Uterus (tissue), 4 donors: Measurements from ENCODE around the gene JUN. TPM values are rescaled to one million over a fixed set of nuclear protein-coding genes. Genes with fewer than 3 reads are reported as not detected.

ENCODE experiments used
- DNase-seq, 2 donors: peaks; one replicate each; pipeline ENCODE4 v3.0.0-alpha.2; 2019 to 2020
- H3K27ac ChIP-seq, 2 donors: fragments of 200-600 bp; sonication (generic); 1 replicate in 1 of 2; 2 replicates in 1 of 2; pipeline ENCODE4 v1.5.1; 2016 to 2018
- H3K27me3 ChIP-seq, 2 donors: fragments of 200-600 bp; sonication (generic); one replicate each; pipeline ENCODE4 v1.5.1; 2018 to 2019; ENCODE audit warnings: control low read depth in 1 of 2
- H3K36me3 ChIP-seq, 2 donors: fragments of 200-600 bp; sonication (generic); one replicate each; pipeline ENCODE4 v1.5.1; 2019; ENCODE audit warnings: control low read depth in 1 of 2
- H3K4me1 ChIP-seq, 2 donors: fragments of 200-600 bp; sonication (generic); one replicate each; pipeline ENCODE4 v1.5.1; 2018 to 2019; ENCODE audit warnings: control low read depth in 1 of 2
- H3K4me3 ChIP-seq, 2 donors: fragments of 200-600 bp; sonication (generic); 1 replicate in 1 of 2; 2 replicates in 1 of 2; pipeline ENCODE4 v1.5.1; 2018 to 2019; ENCODE audit warnings: mild to moderate bottlenecking in 1 of 2
- H3K9me3 ChIP-seq, 2 donors: fragments of 200-600 bp; sonication (generic); one replicate each; pipeline ENCODE4 v1.5.1; 2019; ENCODE audit warnings: control low read depth in 1 of 2
- POLR2A ChIP-seq, 2 donors: fragments of 450-650 bp; IDR thresholded peaks; one replicate each; pipeline ENCODE4 v1.6.1; 2016; ENCODE audit warnings: antibody characterized with exemption in 2 of 2, mild to moderate bottlenecking in 1 of 2, moderate library complexity in 1 of 2
- intact Hi-C: fragments of 100-400 bp; cut with DNase I; formaldehyde crosslinking; loops from one replicate; pipeline ENCODE4 v1.15.1; 2023; ENCODE audit warnings: low total_unique reads
- total RNA-seq, 4 donors: library from RNA; depleted of rRNA in 3 of 4; stranded (reverse); fragments of >200 nt in 3 of 4; gene quantifications; one replicate each; pipeline versions ENCODE4 v1.1.0 to v1.2.4, GENCODE V29; 2014 to 2023
- TF ChIP-seq, protein P1 (sequence below), 4 experiments: fragments of 200-600 bp in 2 of 4; fragments of 450-650 bp in 2 of 4; sonication (generic) in 2 of 4; IDR thresholded peaks; one replicate each; pipeline ENCODE4 v1.5.1; 2016 to 2019; ENCODE audit warnings: antibody characterized with exemption in 4 of 4, mild to moderate bottlenecking in 2 of 4, moderate library complexity in 1 of 4
- donor health status: DM: yes; HTN: yes; CAD: no.

The JUN gene
- total RNA-seq, 4 donors from 2014 or later = 154 to 246 (median 239) TPM

DNA sequence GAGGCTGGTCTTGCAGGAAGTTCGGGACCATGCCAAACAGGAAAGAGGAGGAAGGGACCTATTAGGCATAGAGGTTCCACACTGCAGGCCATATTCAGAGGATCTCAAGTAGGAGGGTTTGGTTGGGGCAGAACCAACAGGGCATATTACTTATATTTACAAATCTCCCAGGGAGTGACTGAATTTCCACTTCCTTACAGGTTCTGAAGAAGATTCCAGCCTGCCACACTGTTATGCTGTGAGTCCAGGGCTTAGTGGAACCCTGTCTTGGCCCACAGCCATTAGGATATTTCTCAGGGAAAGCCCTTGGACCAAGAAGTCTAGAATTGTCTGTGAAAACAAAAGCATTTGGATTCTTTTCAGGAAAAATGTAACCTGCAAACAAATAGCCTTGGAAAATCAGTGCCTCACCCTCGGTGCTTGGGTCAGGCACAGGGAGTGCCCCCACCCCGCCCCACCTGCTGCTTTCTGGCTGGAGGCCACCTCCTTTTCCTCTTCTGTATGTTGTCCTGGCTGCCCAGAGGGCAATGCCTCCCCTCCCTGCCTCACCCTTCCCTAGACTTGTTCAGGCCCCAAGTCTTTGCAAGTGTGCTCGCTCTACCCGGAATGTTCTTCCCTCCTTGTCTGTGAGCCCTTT lies 41.0 kb upstream of the JUN start:
- H3K9me3 ChIP-seq = no peaks in the 10 kb centered on the region
- intact Hi-C loops = no loop called here
- H3K27me3 ChIP-seq = no peaks in the 10 kb centered on the region
- peak in 1 of 2 donors; percentile 37 for DNase-seq
- TF ChIP-seq POLR2A (IDR thresholded peaks at IDR 0.05) = no peak
- TF ChIP-seq, protein P1, sequence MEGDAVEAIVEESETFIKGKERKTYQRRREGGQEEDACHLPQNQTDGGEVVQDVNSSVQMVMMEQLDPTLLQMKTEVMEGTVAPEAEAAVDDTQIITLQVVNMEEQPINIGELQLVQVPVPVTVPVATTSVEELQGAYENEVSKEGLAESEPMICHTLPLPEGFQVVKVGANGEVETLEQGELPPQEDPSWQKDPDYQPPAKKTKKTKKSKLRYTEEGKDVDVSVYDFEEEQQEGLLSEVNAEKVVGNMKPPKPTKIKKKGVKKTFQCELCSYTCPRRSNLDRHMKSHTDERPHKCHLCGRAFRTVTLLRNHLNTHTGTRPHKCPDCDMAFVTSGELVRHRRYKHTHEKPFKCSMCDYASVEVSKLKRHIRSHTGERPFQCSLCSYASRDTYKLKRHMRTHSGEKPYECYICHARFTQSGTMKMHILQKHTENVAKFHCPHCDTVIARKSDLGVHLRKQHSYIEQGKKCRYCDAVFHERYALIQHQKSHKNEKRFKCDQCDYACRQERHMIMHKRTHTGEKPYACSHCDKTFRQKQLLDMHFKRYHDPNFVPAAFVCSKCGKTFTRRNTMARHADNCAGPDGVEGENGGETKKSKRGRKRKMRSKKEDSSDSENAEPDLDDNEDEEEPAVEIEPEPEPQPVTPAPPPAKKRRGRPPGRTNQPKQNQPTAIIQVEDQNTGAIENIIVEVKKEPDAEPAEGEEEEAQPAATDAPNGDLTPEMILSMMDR (IDR thresholded peaks at IDR 0.05) = no peak
- no peaks in the 10 kb centered on the region for H3K4me1 ChIP-seq
- no peaks in the 10 kb centered on the region for H3K36me3 ChIP-seq
- H3K4me3 ChIP-seq = no peak overlapping the region
- no peak overlapping the region for H3K27ac ChIP-seq

DNA sequence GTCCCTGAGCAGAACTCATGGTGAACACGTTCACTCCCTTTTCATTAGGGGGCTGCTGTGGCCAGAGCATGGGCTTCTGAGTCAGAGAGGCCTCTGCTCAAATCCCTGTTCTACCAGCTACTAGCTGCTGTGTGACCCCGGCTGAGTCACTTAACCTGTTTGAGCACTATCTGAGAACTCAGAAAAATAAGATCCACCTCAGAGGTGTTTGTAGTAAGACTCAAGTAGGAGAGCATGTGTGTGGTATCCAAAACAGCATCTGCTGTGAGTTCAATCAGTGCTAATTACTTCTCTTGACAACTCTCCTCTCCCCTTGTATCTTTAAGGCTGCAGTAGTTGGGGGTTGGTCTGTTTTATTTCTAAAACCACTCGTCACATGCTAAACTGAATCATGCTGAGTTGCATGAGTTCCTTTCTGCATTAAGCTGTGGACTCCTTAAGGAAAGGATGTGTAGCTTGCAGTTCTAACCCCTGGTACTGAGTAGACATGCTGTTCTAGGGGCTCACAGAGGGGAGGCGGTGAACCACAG lies 39.7 kb upstream of the JUN start:
- intact Hi-C loops = no loop called here
- H3K4me3 ChIP-seq = no peak overlapping the region
- no peaks in the 10 kb centered on the region for H3K4me1 ChIP-seq
- no peaks in the 10 kb centered on the region for H3K27me3 ChIP-seq
- DNase-seq = peak in 1 of 2 donors; percentile 34
- H3K9me3 ChIP-seq = no peaks in the 10 kb centered on the region
- TF ChIP-seq, protein P1 (IDR thresholded peaks at IDR 0.05) = no peak
- no peak for TF ChIP-seq POLR2A (IDR thresholded peaks at IDR 0.05)
- no peak overlapping the region for H3K27ac ChIP-seq
- H3K36me3 ChIP-seq = no peaks in the 10 kb centered on the region

DNA sequence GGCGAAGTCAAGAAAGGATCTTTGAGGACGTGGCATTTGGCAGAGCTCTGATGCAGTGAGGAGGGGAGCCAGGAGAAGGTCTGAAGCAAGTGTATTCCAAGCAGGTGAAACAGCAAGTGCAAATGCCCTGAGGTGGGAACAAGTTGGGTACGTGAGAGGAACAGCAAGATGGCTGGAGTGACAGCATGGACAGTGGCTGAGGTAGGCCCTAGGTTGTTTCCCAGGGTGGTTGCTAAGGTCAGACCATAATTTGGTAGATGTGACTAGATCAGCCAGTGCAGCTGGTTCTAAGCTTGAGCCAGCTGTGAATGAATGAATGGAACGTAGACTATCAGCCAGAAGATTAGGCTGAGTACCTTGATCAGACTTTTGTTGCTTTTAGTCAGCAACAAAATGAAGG lies 37.5 kb upstream of the JUN start:
- H3K36me3 ChIP-seq = no peaks in the 10 kb centered on the region
- no peaks in the 10 kb centered on the region for H3K27me3 ChIP-seq
- TF ChIP-seq POLR2A (IDR thresholded peaks at IDR 0.05) = no peak
- TF ChIP-seq, protein P1 (IDR thresholded peaks at IDR 0.05) = no peak
- H3K27ac ChIP-seq = no peak overlapping the region
- DNase-seq = no peak
- intact Hi-C loops = no loop called here
- H3K4me1 ChIP-seq = no peaks in the 10 kb centered on the region
- H3K4me3 ChIP-seq = no peak overlapping the region
- H3K9me3 ChIP-seq = no peaks in the 10 kb centered on the region

DNA sequence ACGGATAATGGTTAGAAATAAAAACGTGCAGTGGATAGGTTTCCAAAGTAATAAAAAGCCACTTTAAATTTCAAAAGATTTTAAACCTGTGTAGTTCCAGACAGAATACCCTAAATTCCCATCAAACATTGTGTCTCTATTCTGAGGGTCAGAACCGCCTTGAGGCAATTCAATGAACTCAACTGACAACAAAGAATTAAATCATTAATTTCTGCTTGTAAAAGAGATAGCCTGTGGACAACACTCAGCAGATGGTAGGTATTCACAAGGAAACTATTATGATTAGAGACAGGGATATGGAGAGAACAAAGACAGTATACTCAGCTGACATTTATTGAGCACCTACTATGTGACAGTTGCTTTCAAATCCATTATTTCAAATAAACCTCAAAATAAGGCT lies 35.1 kb upstream of the JUN start:
- TF ChIP-seq, protein P1 (IDR thresholded peaks at IDR 0.05) = no peak
- TF ChIP-seq POLR2A (IDR thresholded peaks at IDR 0.05) = no peak
- no peak overlapping the region for H3K4me3 ChIP-seq
- no peaks in the 10 kb centered on the region for H3K4me1 ChIP-seq
- no peak overlapping the region for H3K27ac ChIP-seq
- H3K27me3 ChIP-seq = no peaks in the 10 kb centered on the region
- intact Hi-C loops = no loop called here
- H3K36me3 ChIP-seq = no peaks in the 10 kb centered on the region
- no peak for DNase-seq
- no peaks in the 10 kb centered on the region for H3K9me3 ChIP-seq

DNA sequence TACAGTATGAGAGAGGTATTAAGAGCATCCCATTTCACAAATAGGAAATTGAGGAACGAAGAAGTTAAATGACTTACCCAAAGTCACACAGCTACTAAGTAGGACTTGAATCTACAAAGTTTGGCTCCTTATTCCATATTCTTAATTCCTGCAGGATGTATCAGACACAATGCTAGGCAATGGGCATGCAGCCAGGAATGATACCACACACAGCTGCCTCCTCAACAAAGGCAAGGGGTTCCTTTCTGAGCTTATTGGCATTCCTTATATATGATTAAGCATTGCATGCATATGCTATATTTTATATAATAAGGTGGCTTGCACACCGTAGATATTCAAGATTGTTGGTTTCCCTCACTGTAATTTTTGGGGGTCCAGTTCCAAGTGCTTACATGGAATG lies 34.2 kb upstream of the JUN start:
- no peak overlapping the region for H3K27ac ChIP-seq
- H3K4me1 ChIP-seq = no peaks in the 10 kb centered on the region
- intact Hi-C loops = no loop called here
- H3K27me3 ChIP-seq = no peaks in the 10 kb centered on the region
- no peaks in the 10 kb centered on the region for H3K9me3 ChIP-seq
- TF ChIP-seq, protein P1 (IDR thresholded peaks at IDR 0.05) = no peak
- no peak for TF ChIP-seq POLR2A (IDR thresholded peaks at IDR 0.05)
- H3K36me3 ChIP-seq = no peaks in the 10 kb centered on the region
- no peak for DNase-seq
- no peak overlapping the region for H3K4me3 ChIP-seq
